HG03457 (cell line): Measurements from ENCODE around the gene HID1.
"Not testable (repeated sequence)": the region's sequence is repeated elsewhere in the genome, so short reads cannot be mapped to it uniquely, and the experiment has no call there.

Source experiments
- ATAC-seq: cut with Tn5 transposase; IDR thresholded peaks from one replicate; pipeline ENCODE4 v1.9.1; 2021; ENCODE audit warnings: moderate number of reproducible peaks; ENCODE audit not compliant: unreplicated experiment

The HID1 gene, protein sequence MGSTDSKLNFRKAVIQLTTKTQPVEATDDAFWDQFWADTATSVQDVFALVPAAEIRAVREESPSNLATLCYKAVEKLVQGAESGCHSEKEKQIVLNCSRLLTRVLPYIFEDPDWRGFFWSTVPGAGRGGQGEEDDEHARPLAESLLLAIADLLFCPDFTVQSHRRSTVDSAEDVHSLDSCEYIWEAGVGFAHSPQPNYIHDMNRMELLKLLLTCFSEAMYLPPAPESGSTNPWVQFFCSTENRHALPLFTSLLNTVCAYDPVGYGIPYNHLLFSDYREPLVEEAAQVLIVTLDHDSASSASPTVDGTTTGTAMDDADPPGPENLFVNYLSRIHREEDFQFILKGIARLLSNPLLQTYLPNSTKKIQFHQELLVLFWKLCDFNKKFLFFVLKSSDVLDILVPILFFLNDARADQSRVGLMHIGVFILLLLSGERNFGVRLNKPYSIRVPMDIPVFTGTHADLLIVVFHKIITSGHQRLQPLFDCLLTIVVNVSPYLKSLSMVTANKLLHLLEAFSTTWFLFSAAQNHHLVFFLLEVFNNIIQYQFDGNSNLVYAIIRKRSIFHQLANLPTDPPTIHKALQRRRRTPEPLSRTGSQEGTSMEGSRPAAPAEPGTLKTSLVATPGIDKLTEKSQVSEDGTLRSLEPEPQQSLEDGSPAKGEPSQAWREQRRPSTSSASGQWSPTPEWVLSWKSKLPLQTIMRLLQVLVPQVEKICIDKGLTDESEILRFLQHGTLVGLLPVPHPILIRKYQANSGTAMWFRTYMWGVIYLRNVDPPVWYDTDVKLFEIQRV

DNA sequence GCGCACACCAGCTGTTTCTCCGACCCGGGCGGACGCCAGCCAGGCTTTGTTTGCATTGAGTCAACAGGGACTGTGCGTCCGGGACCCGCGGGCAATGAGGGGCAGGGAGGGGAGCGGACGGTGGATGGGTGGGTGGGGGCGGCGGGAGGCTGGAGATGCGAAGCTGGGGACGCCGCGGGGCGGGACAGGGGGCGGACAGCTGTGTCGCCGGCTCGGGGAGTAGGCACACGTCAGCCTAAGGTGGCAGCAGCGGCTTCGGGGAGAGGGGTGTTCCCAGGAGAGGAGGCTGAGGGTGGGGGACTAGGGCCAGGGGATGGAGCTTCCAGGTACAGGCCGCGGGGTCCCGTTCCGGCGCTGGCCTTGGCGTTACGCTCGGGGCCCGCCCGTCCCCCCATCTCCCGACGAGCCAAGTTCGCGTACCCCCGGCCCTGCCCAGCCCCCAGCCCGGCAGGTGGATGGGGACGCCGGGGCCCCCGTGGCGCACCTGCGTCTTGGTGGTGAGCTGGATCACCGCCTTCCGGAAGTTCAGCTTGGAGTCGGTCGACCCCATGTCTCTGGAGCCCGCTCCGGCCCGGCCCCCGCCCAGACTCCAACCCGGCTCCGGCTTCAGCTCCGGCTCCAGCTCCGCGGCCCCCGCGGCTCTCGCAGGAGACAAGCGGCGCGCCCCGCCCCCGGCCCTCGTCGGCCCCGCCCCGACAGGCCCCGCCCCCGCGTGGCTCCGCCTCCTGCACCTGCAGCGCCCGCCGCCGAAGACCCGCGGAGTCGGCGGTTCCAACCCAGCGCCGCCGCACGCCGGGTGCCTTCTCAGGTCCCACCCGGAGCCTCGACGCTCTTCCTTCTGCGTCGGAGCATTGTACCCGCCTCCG lies at the start of gene HID1:
TSS of gene HID1 (minus strand) at position 653 of the 866 bp plus-strand sequence. CDS start at position 550, 103 bp downstream.
- ATAC-seq = no peak

DNA sequence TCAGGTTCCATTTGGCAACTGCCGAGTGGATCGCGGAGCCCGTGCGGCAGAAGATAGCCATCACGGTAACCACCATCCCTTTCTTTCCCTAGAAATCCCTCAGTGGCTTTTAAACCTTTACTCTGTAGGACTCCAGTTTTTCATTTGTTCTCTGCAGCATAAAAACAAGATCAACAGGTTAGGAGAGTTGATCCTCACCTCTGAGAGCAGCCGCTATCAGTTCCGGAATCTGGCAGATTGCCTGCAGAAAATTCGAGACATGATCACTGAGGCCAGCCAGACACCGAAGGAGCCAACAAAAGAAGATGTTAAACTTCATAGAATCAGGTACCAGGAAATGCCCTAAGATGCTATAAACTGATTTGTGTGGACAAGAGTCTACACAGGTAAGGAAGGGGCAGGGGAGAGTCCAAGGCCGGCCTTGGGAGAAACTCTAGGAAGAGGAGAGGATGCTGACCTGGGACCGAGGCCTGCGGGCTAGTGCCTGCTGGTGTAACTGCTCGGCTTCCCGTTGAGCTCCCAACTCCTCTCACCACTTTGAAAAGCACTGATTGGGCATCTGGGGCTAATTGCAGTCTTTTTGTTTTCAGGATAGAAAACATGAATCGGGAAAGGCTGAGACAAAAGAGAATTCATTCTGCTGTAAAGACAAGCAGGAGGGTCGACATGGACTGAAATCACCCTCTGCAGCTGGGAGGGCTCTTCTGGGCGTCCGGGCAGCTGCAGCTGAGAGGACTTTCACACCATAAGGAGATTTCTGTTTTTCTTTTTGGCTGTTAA lies 48.0 kb upstream of the HID1 start:
- no peak for ATAC-seq

DNA sequence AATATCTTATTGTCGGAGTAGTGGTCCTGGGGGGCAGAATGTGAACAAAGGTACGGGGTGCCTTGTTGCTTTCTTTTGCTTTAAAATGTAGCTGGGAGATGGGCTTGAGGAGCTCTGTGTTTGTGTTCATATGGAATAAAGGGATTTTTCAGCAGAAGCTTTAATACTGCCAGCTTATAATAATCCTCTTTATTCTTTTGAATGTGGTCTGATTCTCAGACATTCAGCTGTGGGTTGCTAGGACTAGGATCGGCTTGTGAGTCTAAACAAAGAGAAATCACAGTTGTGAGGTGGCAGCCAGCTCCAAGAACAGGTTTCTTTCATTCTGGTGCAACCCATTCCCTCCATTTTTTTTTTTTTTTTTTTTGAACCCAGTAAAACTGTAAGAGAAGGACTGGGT lies 47.2 kb upstream of the HID1 start:
- no peak for ATAC-seq

DNA sequence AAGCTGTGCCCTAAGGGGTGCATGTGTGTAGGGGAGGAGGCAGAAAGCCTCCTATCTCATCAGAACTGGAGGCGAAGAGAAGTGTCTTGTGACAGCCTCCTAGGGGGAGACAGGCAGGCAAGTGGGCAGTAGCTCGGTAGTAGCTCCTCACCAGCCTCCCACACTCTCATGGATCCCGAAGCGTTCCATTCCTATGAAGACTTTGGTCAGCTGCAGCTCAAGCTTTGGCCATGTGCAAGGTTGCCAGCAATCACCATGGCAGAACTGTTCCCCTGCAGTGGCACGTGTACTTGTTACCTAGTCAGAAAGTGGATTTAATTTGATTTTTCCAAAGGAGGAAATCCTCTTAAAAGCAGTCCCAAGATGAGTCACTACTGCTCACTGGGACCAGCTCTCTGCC lies 46.6 kb upstream of the HID1 start:
- ATAC-seq = no peak

DNA sequence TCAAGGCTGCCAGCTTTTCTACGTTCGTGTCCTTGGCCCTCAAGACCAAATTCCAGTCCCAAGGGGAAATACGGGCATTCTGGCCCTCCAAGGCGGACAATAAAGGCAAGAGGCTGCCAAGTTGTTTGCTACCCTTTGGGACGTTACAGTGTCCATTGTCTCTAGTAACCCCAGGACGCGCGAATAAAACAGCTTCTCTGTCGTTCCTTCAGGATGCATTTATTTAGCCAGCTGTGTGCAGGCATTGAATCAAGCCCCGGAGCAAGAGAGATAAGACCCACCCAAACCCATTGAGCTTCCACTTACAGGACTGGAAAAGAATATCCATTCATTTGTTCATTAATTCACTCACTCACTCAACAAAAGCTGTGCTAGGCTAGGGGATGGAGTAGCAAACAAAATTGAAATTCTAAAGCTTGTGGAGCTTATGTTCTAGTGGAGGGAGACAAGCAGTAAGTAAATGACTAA lies 40.6 kb upstream of the HID1 start:
- ATAC-seq = no peak

DNA sequence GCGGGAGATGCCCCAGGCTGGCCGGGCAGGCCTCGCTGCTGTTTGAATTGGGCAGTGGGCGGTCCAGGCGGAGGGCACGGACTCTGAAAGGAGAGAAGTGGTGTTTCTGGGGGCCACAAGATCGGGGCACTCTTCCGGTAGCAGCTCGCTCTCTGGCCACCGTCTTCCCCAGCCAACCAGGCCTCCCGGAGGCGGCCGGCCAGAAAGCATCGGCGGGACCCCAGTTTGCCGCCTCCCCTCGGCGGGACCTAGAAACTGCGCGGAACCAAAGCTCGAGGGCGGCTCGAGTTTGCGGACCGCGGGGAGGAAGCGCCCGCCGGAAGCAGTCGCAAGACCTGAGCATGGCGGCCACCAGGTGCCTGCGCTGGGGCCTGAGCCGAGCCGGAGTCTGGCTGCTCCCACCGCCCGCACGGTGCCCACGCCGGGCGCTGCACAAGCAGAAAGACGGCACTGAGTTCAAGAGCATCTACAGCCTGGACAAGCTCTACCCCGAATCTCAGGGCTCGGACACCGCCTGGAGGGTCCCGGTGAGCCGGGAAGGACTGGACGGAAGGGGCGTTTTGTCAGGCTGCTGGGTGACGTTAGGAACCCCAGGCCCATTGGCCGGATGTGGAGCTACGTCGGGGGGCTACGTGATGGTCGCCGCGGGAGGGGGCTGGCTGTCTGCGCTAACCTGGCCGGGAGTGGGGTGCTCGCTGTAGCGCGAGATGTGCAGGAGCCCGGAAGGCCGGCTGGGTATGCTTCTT lies 40.0 kb upstream of the HID1 start, which contains the start of gene MRPL58:
TSS of gene MRPL58 (plus strand) at position 325 of the 746 bp plus-strand sequence. CDS start at position 342, 17 bp downstream.
- peak; percentile 70 for ATAC-seq

DNA sequence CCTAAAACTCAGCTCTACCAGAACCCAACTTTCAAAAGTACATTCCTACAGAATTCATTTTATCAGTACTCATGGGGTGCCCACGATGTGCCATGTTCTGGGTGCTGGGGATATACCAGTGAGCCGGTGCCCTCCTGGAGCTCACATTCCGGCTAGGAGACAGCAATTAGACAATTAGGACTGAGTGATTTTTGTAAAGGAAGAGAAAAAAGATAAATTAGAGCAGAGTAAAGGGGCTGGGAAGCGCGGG lies 39.5 kb upstream of the HID1 start:
- no peak for ATAC-seq

DNA sequence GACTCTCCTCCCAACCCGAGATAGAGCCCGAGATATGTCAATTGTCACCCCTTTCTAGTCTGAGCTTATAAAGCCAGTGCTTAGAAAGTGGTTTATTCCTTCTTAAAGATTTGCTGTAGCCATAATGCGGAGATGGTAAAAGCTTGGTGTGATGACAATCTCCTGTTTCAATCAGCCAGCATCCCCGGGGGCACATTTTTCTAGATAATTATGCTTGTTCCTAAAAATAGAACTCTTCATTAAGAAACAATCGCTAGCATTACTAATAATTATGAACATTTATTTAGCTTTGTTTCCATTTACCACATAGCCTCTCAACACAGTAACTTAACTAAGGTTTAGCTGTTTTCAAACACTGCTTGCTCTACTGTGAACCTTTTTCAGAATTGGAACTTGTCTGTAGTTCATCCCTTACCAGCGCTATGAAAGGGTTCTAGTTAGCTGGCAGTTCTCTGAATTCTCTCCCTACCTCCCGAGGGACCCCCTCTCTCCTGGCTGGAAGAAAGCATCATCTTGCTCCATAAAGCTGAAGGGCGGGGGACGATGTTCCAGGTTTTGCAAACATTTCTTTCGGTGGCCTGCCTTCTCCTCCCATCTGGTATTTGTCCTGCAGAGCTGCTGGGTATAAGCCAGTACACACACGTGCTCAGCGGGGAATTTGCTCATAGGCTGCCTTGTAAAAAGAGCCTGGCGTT lies 39.0 kb upstream of the HID1 start:
- no peak for ATAC-seq

DNA sequence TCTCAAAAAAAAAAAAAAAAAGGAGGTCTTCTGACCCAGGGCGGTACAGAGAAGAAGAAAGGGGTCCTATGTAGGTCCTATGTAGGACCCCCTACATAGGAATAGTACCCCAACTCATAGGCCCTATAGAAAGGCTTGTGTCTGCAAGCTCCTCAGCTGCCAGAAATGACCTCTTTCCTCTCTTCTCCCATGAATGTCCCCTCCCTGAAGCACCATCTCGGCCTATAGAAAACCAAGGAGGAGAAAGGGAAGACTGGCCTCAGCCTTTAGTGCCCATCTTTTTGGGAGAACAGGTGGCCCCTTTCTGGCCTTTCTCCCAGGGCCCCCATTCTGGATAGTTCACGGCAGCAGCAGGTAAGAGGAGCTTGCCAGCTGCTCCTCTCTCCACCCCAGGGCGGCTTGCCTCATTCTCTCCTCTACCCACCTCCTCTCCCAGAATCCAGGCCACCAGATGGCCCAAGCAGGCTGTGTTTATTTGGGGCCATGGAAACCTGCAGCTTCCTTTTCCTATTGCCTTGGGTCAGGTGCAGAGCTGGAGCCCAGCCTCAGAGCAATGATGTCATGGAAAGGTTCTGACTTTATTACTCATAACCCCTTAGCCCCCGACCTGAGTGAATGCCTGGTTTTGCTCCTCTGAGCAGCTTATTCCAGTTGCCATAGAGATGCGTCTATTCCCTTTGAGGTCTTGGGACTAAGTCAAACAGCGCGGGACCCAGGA lies 38.3 kb upstream of the HID1 start:
- ATAC-seq = no peak

DNA sequence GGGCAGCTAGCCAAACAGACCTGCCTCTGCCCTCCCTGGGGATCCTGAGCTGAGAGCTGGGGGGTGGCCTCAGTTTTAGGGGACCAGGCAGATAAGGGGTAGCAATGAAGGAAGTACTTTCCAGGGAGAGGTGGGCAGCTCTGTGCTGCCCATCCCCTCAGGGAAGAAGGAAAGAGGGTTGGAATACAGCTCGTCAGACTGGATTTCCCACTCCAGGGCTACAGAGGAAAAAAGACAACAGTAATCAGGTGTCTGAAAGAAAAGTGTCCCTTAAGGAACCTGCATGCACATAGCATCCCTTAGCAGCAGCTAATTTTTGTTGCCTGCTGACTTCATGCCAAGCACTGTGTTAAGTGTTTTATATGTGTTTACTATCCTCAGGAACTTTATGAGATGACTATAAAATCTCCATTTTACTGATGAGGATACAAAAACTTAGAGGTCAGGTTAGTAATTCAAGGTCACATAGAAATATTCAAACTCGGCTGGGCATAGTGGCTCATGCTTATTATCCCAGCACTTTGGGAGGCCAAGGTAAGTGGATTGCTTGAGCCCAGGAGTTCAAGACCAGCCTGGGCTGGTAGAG lies 36.7 kb upstream of the HID1 start:
- ATAC-seq = no peak

DNA sequence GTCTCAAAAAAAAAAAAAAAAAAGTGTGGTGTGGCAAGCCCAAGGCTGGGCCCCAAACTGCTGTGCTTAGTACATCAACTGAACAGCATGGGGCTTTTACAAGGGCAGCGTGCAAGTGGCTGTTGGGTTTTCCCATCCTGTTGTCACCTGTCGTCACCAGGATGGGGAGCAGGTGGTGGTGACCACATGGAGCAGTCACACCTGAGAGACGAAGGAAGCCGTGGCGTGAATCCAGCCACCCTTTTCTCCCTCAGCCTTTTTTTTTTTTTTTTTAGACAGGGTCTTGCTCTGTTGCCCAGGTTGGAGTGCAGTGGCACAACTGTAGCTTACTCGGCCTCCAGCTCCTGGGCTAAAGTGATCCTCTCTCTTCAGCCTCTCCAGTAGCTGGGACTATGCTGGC lies 35.8 kb upstream of the HID1 start:
- ATAC-seq = no peak

DNA sequence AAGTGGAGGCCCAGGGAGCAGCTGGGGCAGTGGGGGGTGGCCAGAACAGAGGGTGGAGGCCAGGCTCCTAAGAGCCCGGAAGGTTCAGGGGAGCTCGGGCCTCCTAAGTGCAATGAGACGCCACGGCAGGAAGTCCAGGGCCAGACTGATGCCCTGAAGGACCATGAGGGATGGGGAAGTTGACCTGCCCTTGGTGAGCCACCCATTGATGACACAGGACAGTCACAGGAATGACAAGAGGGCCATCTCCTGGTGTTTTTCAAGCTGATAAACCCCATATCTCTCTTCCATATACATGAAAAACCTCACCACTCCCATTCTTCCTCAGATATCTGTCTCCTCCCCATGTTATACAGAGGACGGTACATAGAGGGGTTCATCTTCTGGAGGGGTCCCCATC lies 34.1 kb upstream of the HID1 start:
- no peak for ATAC-seq

DNA sequence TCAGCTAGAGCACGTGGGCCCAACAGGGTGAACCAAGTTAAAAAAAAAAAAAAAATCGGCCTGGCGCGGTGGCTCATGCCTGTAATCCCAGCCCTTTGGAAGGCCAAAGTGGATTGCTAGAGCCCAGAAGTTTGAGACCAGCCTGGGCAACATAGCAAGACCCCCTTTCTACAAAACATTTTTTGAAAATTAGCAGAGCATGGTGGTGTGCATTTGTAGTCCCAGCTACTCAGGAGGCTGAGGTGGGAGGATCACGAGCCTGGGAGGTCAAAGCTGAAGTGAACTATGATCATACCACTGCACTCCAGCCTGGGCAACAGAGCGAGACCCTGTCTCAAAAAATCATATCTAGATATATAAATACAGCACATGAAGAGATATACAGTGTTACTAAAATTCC lies 33.5 kb upstream of the HID1 start:
- not testable (repeated sequence) for ATAC-seq

DNA sequence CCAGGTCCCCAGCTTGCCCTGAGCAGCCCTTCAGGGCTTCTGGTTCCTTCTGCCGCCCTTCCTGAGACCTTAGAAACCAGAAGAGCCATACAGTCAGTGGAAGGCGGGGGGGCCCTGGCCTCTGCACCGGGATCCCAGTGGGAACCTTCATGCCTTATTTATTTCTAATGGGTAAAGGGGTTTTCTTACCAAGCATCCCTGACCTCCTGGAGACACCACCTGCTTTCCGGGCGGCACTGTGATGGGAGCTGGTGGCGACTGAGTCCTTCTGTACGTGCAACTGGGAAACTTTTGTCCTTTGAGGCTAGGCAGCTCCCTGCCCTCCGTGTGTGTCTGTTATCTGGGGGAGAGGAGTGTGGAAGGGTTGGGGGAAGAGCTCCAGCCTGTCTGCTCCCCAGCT lies 32.7 kb upstream of the HID1 start:
- ATAC-seq = no peak

DNA sequence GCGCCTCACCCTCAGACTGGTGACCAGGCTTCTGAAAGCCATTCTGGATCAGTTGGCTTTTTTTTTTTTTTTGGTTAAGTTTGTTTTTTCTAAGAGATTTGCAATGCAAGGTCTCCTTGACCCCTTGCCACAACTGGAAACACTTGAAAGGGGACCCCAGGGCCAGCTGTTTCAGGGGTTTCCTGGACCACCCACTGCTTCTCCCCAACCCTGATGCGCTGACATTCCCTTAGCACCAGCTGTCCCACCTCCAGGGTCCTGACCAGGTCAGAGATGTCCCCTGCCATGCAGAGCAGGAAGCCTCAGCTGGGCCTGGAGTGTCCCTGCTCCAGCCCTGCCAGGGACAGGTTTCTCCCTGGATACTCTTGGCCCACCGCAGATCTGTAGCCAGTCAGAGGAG lies 31.8 kb upstream of the HID1 start:
- ATAC-seq = no peak

DNA sequence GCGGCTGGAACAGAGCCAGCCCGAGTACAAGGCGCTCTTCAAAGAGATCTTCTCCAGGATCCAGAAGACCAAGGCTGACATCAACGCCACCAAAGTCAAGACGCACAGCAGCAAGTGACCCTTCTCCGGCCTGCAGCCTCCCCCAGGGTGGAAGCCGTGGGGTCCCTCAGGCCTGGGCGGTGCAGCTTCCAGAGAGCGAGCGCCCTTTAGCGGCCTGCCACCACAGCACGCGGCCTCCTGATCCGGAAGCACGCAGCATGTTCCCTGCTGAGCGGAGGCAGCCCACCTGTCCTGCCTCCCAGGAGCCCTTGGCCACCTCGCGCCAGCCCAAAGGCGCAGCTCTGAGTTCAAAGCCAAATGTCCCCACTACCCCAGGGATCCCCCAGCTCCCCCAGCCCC lies 31.4 kb upstream of the HID1 start:
- ATAC-seq = no peak

DNA sequence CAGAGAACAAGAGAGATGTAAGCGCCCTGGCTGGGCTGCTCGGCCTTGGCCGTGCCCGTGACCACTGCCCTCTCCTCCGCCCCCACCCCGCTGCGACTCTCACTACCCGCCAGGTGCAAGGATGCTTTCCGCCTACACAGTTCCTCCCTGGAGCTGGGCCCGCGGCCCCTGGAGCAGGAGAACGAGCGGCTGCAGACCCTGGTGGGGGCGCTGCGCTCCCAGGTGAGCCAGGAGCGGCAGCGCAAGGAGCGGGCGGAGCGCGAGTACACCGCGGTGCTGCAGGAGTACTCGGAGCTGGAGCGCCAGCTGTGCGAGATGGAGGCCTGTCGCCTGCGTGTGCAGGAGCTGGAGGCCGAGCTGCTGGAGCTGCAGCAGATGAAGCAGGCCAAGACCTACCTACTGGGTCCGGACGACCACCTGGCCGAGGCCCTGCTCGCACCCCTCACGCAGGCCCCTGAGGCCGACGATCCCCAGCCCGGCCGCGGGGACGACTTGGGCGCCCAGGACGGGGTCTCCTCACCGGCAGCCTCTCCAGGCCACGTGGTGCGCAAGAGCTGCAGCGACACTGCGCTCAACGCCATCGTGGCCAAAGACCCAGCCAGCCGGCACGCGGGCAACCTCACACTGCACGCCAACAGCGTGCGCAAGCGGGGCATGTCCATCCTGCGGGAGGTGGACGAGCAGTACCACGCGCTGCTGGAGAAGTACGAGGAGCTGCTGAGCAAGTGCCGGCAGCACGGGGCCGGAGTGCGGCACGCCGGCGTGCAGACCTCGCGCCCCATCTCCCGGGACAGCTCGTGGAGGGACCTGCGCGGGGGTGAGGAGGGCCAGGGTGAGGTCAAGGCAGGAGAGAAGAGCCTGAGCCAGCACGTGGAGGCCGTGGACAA lies 30.8 kb upstream of the HID1 start:
- no peak for ATAC-seq
